ENCODE measurements around the gene HOXA6. TPM values are rescaled to one million over a fixed set of nuclear protein-coding genes. Genes with fewer than 3 reads are reported as not detected.
A peak's percentile ranks its signal among the peaks of the same experiment; 100 is the strongest.

Gene HOXA6
- total RNA-seq, 1 experiment from 2014 or later: 3.3 TPM

- H3K27me3 ChIP-seq (ENCODE audit: control insufficient read depth, insufficient read depth, low read length): no peaks in the 10 kb centered on the region
- CTCF ChIA-PET: interaction anchor here (1.7 kb wide), 1 partner anchor 14 kb away, joined by 5 read pairs; no protein-coding TSS in a partner anchor
- TF ChIP-seq CTCF (IDR thresholded peaks at IDR 0.05) (peak; percentile 31), SIN3A (IDR thresholded peaks at IDR 0.05; ENCODE audit: borderline replicate concordance, insufficient read depth, low read depth, low read length) (no peak)
- BruUV-seq (replicated peaks): no TSS peak
- DNase-seq (ENCODE audit: low read depth, low spot score) (no peak), ATAC-seq (peak; percentile 63)
- H3K36me3 ChIP-seq (ENCODE audit: control insufficient read depth, insufficient read depth, low read length): no peaks in the 10 kb centered on the region
- no peaks in the 10 kb centered on the region for H3K9me3 ChIP-seq (ENCODE audit: control insufficient read depth, insufficient read depth, low read depth, low read length)
- H3K27ac ChIP-seq (ENCODE audit: low read length): peak overlapping the region; percentile 98
- peak overlapping the region; percentile 21 to 33 for H3K4me3 ChIP-seq (ENCODE audit: low read depth in 2 of 2, low read length in 2 of 2)
- H3K4me1 ChIP-seq (ENCODE audit: control insufficient read depth, insufficient read depth, low read length): peaks cover 72% of the 10 kb centered on the region
- POLR2A ChIA-PET: no interaction called here
- intact Hi-C loops (cut with micrococcal nuclease; ENCODE audit: unreplicated experiment): no loop called here
- in situ Hi-C loops (cut with HindIII; ENCODE audit: low pct_unique_long_range_greater_than_20kb, low sequenced_read_pairs): no loop called here
Observed at GRCh38 chr7:27133409-27134231, 14.0 kb downstream of the HOXA6 start.

DNA sequence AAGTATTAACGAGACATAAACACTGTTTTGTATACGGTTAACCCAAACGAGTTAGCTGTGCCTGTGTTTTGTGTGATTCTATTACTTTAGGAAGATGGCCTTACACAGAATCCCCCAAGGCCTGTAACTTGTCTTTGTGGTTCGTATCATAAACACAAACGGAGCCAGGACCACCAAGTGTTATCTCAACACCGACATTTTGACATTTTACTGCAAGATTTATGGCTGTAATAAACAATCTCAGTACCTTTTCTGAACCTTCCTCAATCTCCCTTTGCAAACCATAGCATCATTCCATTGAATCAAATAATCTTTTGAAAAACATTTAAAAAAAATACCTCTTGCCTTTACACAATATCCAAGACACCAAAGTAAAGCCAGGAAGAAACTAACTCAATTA, 14.6 kb downstream of the HOXA6 start:
- intact Hi-C loops (cut with micrococcal nuclease; ENCODE audit: unreplicated experiment): no loop called here
- ChIA-PET CTCF (no interaction called here), POLR2A (interaction anchor here (0.6 kb wide), 1 partner anchor 222 kb away, joined by 10 read pairs; no protein-coding TSS in a partner anchor)
- no peak overlapping the region; a peak in 1 of 4 replicates for H3K4me3 ChIP-seq (ENCODE audit: low read depth in 2 of 2, low read length in 2 of 2)
- TF ChIP-seq REST (IDR thresholded peaks at IDR 0.05; ENCODE audit: insufficient read depth in 1 of 2, low read depth in 2 of 2, low read length in 1 of 2): no peak
- TF ChIP-seq TCF7L2 (IDR thresholded peaks at IDR 0.05; ENCODE audit: low read depth, low read length): no peak
- no peak for TF ChIP-seq POLR2AphosphoS5 (IDR thresholded peaks at IDR 0.05; ENCODE audit: low read depth, low read length)
- no peak for TF ChIP-seq SIN3A (IDR thresholded peaks at IDR 0.05; ENCODE audit: borderline replicate concordance, insufficient read depth, low read depth, low read length)
- TF ChIP-seq CTCF (IDR thresholded peaks at IDR 0.05): no peak
- no peaks in the 10 kb centered on the region for H3K36me3 ChIP-seq (ENCODE audit: control insufficient read depth, insufficient read depth, low read length)
- in situ Hi-C loops (cut with HindIII; ENCODE audit: low pct_unique_long_range_greater_than_20kb, low sequenced_read_pairs): no loop called here
- ATAC-seq: no peak
- H3K27me3 ChIP-seq (ENCODE audit: control insufficient read depth, insufficient read depth, low read length): no peaks in the 10 kb centered on the region
- H3K4me1 ChIP-seq (ENCODE audit: control insufficient read depth, insufficient read depth, low read length): peaks cover 74% of the 10 kb centered on the region
- no peaks in the 10 kb centered on the region for H3K9me3 ChIP-seq (ENCODE audit: control insufficient read depth, insufficient read depth, low read depth, low read length)
- peak overlapping the region; percentile 98 for H3K27ac ChIP-seq (ENCODE audit: low read length)
- DNase-seq (ENCODE audit: low read depth, low spot score): no peak
- no TSS peak for BruUV-seq (replicated peaks)

Measured in Panc1 (cell line).